Activated T-cell treated with anti-CD3 and anti-CD28 coated beads for 24 hours (primary cell): ENCODE data around the gene PCDHB16.

Experiments
- DNase-seq: peaks from one replicate; pipeline ENCODE4 v3.0.0-alpha.2; 2020; ENCODE audit warnings: low read depth

PCDHB16 gene

DNA sequence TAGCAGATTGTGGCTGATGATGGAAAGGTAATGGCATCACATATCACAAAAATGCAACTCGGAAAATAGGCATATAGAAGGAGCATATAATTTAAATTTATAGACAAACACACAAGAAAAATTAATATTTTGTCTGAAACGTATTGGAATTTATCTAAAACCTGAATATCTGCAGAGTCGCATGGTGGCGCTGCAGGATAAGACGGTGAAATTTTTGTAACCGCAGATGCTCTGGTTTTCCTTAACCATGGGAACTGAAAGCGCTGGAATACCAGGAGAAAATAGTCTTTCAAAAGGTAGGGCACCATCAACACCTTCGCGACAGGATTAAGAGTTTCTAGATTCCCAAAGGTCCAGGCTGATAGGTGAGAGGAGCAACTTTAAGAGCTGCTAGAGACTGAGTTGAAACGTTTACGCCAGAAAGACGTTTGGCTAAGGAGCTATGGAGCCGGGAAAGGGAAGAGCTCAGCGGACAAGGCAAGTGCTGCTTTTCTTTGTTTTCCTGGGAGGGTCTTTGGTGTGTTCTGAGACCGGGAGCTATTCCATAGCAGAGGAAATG, 52.0 kb downstream of the PCDHB16 start:
- DNase-seq: no peak
